HG02571 (cell line): ENCODE results near the gene CCRL2.
"Not testable (repeated sequence)": the region's sequence is repeated elsewhere in the genome, so short reads cannot be mapped to it uniquely, and the experiment has no call there.

Experiments used
- ATAC-seq: cut with Tn5 transposase; IDR thresholded peaks from one replicate; pipeline ENCODE4 v1.9.1; 2021; ENCODE audit warnings: mild to moderate bottlenecking, moderate library complexity; ENCODE audit not compliant: unreplicated experiment

Gene CCRL2

DNA sequence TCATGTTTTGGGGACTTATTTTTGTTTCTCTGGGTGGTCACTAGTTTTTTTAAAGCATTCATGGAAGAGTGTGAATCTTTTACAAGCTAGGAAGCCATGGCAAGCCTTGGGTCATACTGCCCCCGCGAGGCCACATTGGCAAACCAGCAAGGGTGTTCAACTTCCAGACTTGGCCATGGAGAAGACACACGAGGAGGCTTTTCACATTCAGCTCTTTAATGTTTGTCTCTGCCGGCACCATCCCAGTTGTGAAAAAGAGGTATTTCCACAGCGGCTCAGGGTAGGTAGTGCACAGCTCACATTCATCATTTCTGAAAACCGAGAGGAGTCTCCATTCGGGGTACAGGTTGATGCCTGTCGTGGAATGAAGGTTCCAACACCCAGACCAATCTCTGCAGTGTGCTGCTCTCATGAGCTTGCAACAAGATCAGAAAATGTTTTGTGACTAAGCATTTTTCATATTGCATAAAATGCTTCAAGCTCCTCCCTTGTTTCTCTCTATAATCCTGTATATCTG is 28.6 kb upstream of the CCRL2 start:
- no peak for ATAC-seq

- no peak for ATAC-seq
Observed at GRCh38 chr3:46380471-46381221, 26.4 kb upstream of the CCRL2 start.

- ATAC-seq, result no peak
Observed at GRCh38 chr3:46381625-46382024, 25.4 kb upstream of the CCRL2 start.

DNA sequence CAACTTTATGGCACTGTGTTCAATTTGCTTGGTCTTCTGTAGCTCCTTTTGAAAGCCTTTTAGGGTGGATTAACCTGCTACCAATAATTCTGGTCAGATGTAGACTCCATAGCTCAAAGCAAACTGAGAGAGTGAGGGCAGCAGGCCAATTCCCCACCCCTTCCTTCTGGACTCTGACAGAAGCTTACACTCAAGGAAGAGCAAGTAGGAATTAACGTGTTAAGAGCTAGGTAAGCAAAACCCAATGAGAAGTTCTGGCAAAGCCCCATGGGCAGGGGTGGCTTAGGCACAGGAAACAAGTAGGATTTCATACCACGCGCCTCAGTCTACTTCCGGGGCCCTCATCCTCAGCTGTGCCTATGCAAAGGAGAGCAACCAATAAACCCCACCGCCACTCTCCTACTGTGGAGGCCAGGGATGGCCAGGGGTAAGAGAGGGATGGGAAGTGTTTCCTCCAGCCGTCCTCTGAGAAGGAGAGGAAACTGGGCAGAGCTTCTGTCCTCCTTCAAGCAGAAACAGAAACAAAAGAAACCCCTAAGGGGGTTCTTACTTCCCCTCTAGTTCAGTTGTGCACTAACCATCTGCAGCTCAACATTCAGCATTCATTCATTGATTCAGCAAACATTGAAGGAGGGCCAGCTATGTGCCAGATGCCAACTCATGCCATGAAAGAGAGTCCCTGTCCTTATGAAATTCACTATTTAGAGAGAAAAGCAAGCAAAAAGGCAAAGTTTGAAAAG is 23.7 kb upstream of the CCRL2 start:
- ATAC-seq, result no peak

- no peak for ATAC-seq
Observed at GRCh38 chr3:46383951-46384330, 23.1 kb upstream of the CCRL2 start.

GRCh38 chr3:46386205-46386604 is 20.9 kb upstream of the CCRL2 start:
- ATAC-seq, result no peak

- not testable (repeated sequence) for ATAC-seq
Observed at GRCh38 chr3:46388847-46389246, 18.2 kb upstream of the CCRL2 start.

DNA sequence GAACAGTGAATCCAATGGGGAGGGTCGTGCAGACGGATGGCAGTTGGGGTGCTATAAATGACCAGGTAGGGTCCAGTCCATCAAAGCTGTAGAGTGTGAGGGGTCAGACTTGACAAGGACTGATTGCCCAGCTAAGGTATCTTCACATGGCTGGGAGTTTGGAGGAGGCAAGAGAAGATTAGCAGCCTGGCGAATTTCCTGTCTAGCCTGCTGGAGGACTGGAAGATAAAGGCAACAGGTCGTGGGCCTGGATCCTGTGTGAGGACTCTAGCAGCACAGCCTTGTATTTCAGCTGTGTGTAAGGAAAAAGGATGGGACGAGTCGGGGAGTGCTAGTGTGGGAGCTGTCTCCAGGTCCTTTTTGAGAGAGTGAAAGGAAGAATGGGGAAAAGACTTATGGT is 17.8 kb upstream of the CCRL2 start:
- no peak for ATAC-seq

GRCh38 chr3:46391526-46391925 is 15.5 kb upstream of the CCRL2 start:
- not testable (repeated sequence) for ATAC-seq

GRCh38 chr3:46393011-46393410 is 14.0 kb upstream of the CCRL2 start:
- no peak for ATAC-seq

DNA sequence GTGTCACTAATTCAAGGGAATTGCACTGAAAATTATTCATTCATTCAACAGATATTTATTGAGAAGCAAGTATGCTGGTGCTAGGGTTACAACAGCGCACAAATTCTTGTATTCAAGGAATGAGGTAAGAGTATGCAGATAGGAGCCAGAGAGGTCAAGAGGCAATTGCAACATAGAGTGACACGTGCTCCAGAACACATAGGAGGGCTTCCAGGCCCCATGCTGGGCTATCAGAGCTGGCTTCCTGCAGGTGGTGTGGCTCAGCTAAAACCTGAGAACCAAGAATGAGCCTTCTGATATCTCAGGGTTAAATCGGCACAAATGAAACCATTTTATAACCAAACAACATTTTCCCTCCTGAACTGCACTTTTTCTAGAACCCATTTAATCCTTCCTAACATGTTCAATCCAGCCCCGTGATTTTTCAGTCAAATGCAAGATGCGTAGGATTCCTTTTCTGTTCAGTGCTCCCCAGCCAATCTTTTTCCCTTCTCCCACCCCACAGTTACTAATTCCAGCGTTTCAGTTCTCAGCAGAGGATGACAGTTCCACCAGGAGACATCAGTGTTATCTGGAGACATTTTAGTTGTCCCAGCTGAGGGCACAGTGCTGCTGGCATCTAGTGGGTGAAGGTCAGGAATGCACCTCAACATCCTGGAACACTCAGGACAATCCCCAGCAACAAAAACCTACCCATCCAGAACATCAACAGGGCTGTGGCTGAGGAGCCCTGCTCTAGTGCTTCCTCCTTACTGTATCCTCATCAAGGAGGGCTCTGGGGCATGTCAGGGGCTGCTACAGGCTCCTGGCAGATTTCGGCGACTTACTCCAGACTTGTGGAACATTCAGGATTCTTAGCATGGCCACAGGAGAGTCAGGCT is 13.3 kb upstream of the CCRL2 start:
- ATAC-seq, result no peak

GRCh38 chr3:46395210-46395661 is 11.8 kb upstream of the CCRL2 start:
- no peak for ATAC-seq

- ATAC-seq, result no peak
Observed at GRCh38 chr3:46395766-46396530, 11.1 kb upstream of the CCRL2 start.

- no peak for ATAC-seq
Observed at GRCh38 chr3:46397111-46397510, 9.9 kb upstream of the CCRL2 start.

GRCh38 chr3:46398186-46398955 is 8.7 kb upstream of the CCRL2 start:
- ATAC-seq, result no peak

GRCh38 chr3:46399098-46399497 is 8.0 kb upstream of the CCRL2 start:
- no peak for ATAC-seq

DNA sequence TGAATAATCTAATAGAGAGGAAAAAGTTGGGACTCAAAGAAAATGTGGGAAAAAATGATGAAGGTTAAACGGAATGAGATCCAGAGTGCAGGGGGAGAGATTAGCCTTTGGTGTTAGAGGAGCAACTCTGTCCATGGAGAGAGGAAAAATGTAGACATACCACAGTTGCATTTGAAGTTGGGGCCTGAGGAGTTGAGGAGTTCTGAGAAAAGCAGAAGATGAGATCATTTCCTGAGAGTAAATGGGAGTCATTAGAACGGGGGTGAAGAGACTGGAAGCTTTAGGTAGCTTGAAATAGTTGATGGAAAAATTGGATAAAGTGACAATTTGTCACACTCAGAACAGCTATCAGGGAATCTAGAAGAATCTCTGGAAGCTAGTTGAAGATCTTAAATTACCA is 7.5 kb upstream of the CCRL2 start:
- no peak for ATAC-seq

DNA sequence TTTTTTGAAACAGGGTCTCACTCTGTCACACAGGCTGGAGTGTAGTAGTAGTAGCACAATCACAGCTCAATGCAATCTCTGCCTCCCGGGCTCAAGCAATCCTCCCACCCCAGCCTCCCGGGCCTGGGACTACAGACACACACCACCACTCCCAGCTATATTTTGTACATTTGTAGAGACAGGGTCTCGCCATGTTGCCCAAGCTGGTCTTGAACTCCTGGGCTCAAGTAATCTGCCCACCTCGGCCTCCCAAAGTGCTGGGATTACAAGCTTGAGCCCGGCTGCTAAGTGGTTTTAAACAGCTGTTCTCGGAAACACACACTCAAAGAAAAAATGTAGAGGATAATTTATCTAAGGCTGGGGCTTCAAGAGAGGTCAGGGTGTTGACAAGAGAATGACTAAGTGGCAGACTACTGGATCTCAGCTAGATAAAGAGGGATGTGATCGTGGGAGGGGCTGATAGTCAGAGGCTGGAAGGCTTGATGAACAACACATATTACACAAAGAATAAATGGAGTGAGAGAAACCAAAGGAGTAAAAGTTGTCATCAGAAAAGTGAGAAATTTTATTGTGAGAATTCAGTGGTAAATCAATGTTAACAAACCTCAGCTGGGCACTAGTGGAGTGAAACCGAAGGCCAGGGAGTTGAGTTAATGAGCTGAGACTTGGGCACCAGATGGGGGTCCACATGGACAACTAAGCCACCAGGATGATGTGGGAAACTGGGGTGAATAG is 6.9 kb upstream of the CCRL2 start:
- ATAC-seq, result no peak

- no peak for ATAC-seq
Observed at GRCh38 chr3:46400846-46401245, 6.2 kb upstream of the CCRL2 start.
